Breast epithelium (tissue), 4 donors: ENCODE data around the gene BIRC5. TPM values are rescaled to one million over a fixed set of nuclear protein-coding genes. Genes with fewer than 3 reads are reported as not detected.

Source experiments
- DNase-seq, 2 donors: peaks; one replicate each; pipeline ENCODE4 v3.0.0-alpha.2; 2019; ENCODE audit warnings: low spot score in 2 of 2
- H3K27ac ChIP-seq, 2 donors: fragments of 200-600 bp; sonication (generic) in 1 of 2; one replicate each; pipeline ENCODE4 v1.5.1; 2016 to 2019; ENCODE audit warnings: mild to moderate bottlenecking in 1 of 2
- H3K27me3 ChIP-seq, 2 donors: fragments of 200-600 bp; sonication (generic) in 1 of 2; one replicate each; pipeline versions ENCODE4 v1.5.1 to v1.6.0; 2017 to 2019; ENCODE audit warnings: control low read depth in 1 of 2, mild to moderate bottlenecking in 1 of 2
- H3K36me3 ChIP-seq: fragments of 200-600 bp; one replicate; pipeline ENCODE4 v1.5.1; 2019
- H3K4me1 ChIP-seq, 2 donors: fragments of 200-600 bp; sonication (generic); one replicate each; pipeline ENCODE4 v1.5.1; 2016 to 2019; ENCODE audit warnings: control low read depth in 1 of 2
- H3K4me3 ChIP-seq, 3 donors: fragments of 200-600 bp; sonication (generic); 1 replicate in 2 of 3; 2 replicates in 1 of 3; pipeline ENCODE4 v1.5.1; 2016 to 2019; ENCODE audit warnings: mild to moderate bottlenecking in 3 of 3, moderate library complexity in 2 of 3
- H3K9me3 ChIP-seq, 2 donors: fragments of 200-600 bp; sonication (generic) in 1 of 2; one replicate each; pipeline ENCODE4 v1.5.1; 2016 to 2019; ENCODE audit warnings: control low read depth in 1 of 2
- CTCF ChIP-seq, 3 donors: fragments of 450-650 bp; IDR thresholded peaks; one replicate each; pipeline ENCODE4 v1.5.1; 2016 to 2017; ENCODE audit warnings: antibody characterized with exemption in 3 of 3, mild to moderate bottlenecking in 3 of 3, moderate library complexity in 3 of 3
- POLR2A ChIP-seq: fragments of 450-650 bp; IDR thresholded peaks from one replicate; pipeline ENCODE4 v1.6.1; 2016; ENCODE audit warnings: antibody characterized with exemption, mild to moderate bottlenecking, moderate library complexity
- POLR2AphosphoS5 ChIP-seq, 3 donors: sonication (generic); formaldehyde crosslinking; IDR thresholded peaks; one replicate each; pipeline ENCODE4 v1.6.1; 2017; ENCODE audit warnings: antibody characterized with exemption in 3 of 3
- intact Hi-C: fragments of 100-400 bp; cut with DNase I; formaldehyde crosslinking; loops from one replicate; pipeline ENCODE4 v1.15.1; 2023; ENCODE audit warnings: low total_unique reads
- total RNA-seq, 3 donors: library from RNA; depleted of rRNA; stranded (reverse); fragments of >200 nt; gene quantifications; one replicate each; pipeline ENCODE4 v1.1.0, GENCODE V29; 2016

Gene BIRC5
- total RNA-seq, 3 donors from 2014 or later: 0.29 to 1.9 (median 0.33) TPM

DNA sequence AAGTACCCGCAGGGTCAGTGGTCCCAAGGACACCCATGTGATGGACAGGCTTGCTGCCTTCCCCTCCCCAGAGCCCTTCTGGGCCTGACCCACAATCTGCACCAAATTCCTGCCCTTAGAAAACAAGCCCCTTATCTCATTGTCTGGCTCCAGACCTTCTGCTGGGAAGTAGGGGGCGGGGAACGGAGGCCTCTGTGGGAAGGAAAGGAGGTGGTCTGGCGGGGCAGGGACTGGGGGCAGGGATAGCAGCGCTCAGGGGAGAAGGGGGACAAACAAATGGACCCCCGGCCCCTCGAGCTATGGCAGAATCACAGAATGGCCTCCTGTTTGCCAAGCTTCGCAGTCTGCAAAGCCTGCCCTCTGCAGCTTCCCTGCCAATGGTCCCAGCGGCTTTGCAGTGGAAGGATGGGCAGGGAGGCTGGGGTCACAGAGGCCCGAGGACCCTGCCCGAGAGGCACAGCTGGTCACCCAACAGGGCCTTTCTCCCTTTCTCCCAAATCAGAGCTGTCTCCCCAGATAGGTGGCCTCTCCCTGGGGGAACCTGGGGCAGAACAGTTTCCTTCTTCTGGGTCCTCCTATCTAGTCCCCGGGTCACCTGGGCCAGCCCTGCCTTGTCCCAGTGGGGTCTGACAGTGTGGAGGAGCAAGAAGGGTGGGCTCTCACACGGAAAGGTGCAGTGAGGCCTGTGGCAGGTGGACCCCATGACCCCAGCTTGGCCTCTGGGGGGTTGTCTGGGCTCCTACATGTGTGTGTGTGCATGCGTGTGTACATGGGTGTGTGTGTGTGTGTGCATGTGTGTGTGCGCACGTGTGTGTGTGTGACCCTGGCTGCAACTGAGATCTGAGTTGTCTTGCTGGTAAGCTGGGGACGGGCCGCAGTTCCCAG, 42.9 kb downstream of the BIRC5 start:
- H3K4me1 ChIP-seq: peaks cover 0 to 4% of the 10 kb centered on the region in 2 donors
- DNase-seq: no peak
- no peaks in the 10 kb centered on the region for H3K27me3 ChIP-seq
- H3K27ac ChIP-seq: peak overlapping the region in 1 of 2 donors; percentile 77
- no peak overlapping the region for H3K4me3 ChIP-seq
- intact Hi-C loops: no loop called here
- no peaks in the 10 kb centered on the region for H3K36me3 ChIP-seq
- no peak for TF ChIP-seq POLR2A
- TF ChIP-seq CTCF (IDR thresholded peaks at IDR 0.05): no peak
- TF ChIP-seq POLR2AphosphoS5 (IDR thresholded peaks at IDR 0.05): no peak
- H3K9me3 ChIP-seq: no peaks in the 10 kb centered on the region

GRCh38 chr17:78257810-78258322, 43.8 kb downstream of the BIRC5 start:
- Histone ChIP-seq H3K27me3 (no peaks in the 10 kb centered on the region), H3K27ac (peak overlapping the region in 1 of 2 donors; percentile 77)

DNA sequence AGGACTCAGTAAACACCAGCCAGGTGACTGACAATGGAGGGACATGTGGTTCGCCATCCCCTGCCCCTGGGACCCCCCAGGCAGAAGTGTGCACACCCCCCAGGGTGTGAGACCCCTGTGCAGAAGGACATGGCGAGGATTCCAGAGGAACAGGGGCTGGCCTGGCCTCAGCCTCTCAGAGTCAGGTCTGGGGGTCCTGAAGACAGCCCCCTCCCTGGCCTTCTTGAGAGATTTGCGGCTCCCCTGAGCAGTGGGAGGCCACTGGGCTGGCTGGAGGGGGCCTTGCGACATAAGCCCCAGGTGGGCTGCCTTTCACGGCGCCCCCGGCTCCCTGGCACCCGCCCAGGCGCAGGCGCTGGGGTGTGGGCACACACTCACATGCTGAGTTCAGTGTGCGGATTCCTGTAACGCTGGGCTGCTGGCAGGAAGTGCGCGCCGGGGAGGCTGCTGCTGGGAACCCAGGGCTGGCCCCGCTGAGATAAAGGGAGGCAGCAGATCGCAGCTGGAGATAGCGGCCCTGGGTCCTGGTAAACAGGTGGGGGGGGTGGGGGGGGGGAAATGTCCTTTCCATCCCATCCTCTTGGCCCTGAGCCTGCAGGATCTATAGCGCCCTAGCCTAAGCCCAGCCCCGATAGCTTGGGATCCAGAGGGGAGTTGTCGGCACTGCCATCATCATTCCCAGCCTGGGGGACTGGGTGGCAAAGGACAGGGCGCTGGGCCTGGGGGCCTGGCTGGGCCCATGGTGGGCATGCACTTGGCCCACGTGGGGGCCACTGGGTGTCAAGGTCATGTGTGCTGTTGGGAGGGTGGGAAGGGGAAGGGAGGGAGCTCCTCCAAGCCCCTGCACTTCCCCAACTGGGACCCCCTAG, 44.5 kb downstream of the BIRC5 start:
- Histone ChIP-seq H3K27me3 (no peaks in the 10 kb centered on the region), H3K36me3 (no peaks in the 10 kb centered on the region), H3K27ac (peak overlapping the region in 1 of 2 donors; percentile 77), H3K4me3 (peak overlapping the region in 1 of 3 donors; percentile 22), H3K9me3 (no peaks in the 10 kb centered on the region), H3K4me1 (peaks cover 0 to 4% of the 10 kb centered on the region in 2 donors)
- DNase-seq: no peak
- no peak for TF ChIP-seq POLR2A
- peak in 1 of 3 donors; percentile 48 for TF ChIP-seq POLR2AphosphoS5 (IDR thresholded peaks at IDR 0.05)
- intact Hi-C loops: no loop called here

More at GRCh38 chr17:78257810-78258322, 43.8 kb downstream of the BIRC5 start:
- Histone ChIP-seq H3K36me3 (no peaks in the 10 kb centered on the region), H3K4me1 (peaks cover 0 to 4% of the 10 kb centered on the region in 2 donors), H3K4me3 (peak overlapping the region in 1 of 3 donors; percentile 22), H3K9me3 (no peaks in the 10 kb centered on the region)
- TF ChIP-seq POLR2AphosphoS5 (IDR thresholded peaks at IDR 0.05) (no peak), CTCF (IDR thresholded peaks at IDR 0.05) (no peak), POLR2A (no peak)
- intact Hi-C loops: no loop called here
- DNase-seq: no peak

DNA sequence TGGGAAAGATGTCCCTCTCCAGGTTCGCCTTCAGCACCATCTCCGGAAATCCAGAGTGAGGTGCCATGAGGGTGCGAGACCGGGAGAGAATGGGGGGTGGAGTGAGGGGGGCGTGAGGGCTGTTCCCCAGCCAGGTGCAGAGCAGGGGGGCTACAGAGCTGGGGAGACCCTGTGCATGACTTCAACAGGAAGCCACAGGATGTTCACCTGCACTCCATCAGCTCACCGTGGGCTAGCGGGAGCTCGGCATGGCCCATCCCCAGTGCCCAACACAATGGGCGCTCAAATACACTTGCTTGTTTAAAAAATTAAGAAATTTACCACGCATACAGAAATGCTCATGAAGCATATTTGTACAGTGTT, 45.1 kb downstream of the BIRC5 start:
- H3K36me3 ChIP-seq: no peaks in the 10 kb centered on the region
- H3K4me1 ChIP-seq: no peaks in the 10 kb centered on the region
- H3K9me3 ChIP-seq: no peaks in the 10 kb centered on the region
- intact Hi-C loops: no loop called here
- TF ChIP-seq CTCF (IDR thresholded peaks at IDR 0.05) (no peak), POLR2A (no peak), POLR2AphosphoS5 (IDR thresholded peaks at IDR 0.05) (no peak)
- peak overlapping the region in 1 of 3 donors; percentile 11 for H3K4me3 ChIP-seq
- H3K27me3 ChIP-seq: no peaks in the 10 kb centered on the region
- peak overlapping the region in 1 of 2 donors; percentile 77 for H3K27ac ChIP-seq
- DNase-seq: no peak

DNA sequence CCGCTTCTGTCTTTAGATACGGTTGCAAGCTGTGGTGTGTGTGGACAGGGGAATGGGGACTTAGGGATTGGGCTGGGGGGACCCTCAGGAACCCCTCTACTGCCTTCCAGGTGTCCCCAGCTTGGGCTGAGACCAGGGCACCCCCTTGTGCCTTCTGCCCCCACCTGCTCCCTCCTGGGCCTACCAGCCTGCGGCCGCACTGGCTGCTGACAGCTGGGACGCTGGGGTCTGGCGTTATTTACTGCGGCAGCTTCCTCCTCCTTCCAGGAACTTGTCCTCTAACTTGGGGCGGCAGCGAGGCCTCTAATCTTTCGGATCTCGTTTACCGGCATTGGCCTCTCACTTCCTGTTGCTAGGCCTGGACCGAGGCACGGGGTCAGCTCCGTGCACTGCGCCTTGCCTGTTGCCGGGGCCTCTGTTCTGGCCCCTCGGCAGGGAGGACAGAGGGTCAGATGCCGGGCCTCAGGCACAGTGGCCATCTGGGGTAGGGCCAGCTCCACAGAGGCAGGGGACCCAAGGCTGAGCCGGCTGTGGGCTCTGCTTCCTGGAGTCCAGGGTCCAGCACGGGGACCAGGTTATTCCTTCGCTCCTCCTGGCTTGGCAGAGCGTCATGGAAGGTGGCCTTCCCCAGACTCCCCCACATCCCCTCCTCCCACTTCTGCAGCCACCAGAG, 49.1 kb downstream of the BIRC5 start:
- H3K4me1 ChIP-seq: no peaks in the 10 kb centered on the region
- no peak for DNase-seq

More for the DNA sequence above, 49.1 kb downstream of the BIRC5 start:
- Histone ChIP-seq H3K9me3 (no peaks in the 10 kb centered on the region), H3K4me3 (no peak overlapping the region), H3K36me3 (no peaks in the 10 kb centered on the region), H3K27ac (peak overlapping the region in 1 of 2 donors; percentile 38), H3K27me3 (no peaks in the 10 kb centered on the region)
- TF ChIP-seq CTCF (IDR thresholded peaks at IDR 0.05): no peak
- peak in 1 of 3 donors; percentile 43 for TF ChIP-seq POLR2AphosphoS5 (IDR thresholded peaks at IDR 0.05)
- intact Hi-C loops: no loop called here
